ENCODE measurements around the gene HIVEP3.

Gene HIVEP3

DNA sequence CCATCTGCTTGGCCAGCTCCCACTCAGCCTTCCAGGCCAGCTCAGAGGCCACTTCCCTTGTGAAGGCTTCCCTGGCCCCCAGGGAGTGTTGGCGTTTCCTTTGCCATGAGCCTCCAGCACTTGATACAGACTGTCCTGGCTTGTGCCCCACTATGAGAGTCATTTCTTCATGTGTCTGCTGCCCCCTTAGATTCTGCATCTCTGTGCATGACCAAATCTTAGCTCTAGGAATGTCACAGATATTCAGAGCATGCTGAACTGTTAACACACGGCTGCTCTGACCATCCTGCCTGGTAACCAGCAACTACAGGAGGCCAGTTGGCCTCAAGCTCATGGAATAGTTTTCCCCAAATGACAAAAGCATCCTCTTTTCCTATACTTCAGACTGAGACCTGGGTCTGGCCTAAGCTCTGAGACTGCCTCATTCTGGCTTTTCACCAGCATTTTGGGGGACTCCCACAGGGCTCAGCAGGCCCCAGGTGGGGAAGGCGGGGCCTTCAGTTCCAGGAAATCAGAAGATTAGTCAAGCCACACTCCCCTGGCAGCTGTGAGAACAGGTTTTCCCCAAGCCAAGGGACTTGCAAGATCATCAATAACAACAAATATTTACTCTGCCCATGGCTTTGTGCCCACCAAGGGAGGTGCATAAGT lies 251.6 kb downstream of the HIVEP3 start:
- H3K4me1 ChIP-seq, result no peaks in the 10 kb centered on the region
- TF ChIP-seq, protein P1, sequence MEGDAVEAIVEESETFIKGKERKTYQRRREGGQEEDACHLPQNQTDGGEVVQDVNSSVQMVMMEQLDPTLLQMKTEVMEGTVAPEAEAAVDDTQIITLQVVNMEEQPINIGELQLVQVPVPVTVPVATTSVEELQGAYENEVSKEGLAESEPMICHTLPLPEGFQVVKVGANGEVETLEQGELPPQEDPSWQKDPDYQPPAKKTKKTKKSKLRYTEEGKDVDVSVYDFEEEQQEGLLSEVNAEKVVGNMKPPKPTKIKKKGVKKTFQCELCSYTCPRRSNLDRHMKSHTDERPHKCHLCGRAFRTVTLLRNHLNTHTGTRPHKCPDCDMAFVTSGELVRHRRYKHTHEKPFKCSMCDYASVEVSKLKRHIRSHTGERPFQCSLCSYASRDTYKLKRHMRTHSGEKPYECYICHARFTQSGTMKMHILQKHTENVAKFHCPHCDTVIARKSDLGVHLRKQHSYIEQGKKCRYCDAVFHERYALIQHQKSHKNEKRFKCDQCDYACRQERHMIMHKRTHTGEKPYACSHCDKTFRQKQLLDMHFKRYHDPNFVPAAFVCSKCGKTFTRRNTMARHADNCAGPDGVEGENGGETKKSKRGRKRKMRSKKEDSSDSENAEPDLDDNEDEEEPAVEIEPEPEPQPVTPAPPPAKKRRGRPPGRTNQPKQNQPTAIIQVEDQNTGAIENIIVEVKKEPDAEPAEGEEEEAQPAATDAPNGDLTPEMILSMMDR (IDR thresholded peaks at IDR 0.05), result no peak
- no peak overlapping the region for H3K27ac ChIP-seq

GRCh38 chr1:41665962-41666917 lies 252.5 kb downstream of the HIVEP3 start:
- Histone ChIP-seq H3K4me2 (ENCODE audit: low read length) (no peak overlapping the region), H2AFZ (no peak overlapping the region), H3K36me3 (ENCODE audit: control insufficient read depth, insufficient read depth, low read length) (no peaks in the 10 kb centered on the region), H3K27me3 (ENCODE audit: control insufficient read depth, insufficient read depth, low read length) (no peaks in the 10 kb centered on the region), H3K9ac (no peak overlapping the region), H3K79me2 (no peaks in the 10 kb centered on the region), H3K4me1 (no peaks in the 10 kb centered on the region), H3K27ac (no peak overlapping the region), H3K4me3 (ENCODE audit: low read depth, low read length) (no peak overlapping the region), H3K9me3 (ENCODE audit: control insufficient read depth, low read length) (no peaks in the 10 kb centered on the region)
- TF ChIP-seq, protein P1 (IDR thresholded peaks at IDR 0.05), result no peak

More for the DNA sequence above, 251.6 kb downstream of the HIVEP3 start:
- Histone ChIP-seq H3K36me3 (ENCODE audit: control insufficient read depth, insufficient read depth, low read length) (no peaks in the 10 kb centered on the region), H3K9ac (no peak overlapping the region), H3K4me3 (ENCODE audit: low read depth, low read length) (no peak overlapping the region), H3K79me2 (no peaks in the 10 kb centered on the region), H3K9me3 (ENCODE audit: control insufficient read depth, low read length) (no peaks in the 10 kb centered on the region), H2AFZ (no peak overlapping the region), H3K4me2 (ENCODE audit: low read length) (no peak overlapping the region), H3K27me3 (ENCODE audit: control insufficient read depth, insufficient read depth, low read length) (no peaks in the 10 kb centered on the region)

DNA sequence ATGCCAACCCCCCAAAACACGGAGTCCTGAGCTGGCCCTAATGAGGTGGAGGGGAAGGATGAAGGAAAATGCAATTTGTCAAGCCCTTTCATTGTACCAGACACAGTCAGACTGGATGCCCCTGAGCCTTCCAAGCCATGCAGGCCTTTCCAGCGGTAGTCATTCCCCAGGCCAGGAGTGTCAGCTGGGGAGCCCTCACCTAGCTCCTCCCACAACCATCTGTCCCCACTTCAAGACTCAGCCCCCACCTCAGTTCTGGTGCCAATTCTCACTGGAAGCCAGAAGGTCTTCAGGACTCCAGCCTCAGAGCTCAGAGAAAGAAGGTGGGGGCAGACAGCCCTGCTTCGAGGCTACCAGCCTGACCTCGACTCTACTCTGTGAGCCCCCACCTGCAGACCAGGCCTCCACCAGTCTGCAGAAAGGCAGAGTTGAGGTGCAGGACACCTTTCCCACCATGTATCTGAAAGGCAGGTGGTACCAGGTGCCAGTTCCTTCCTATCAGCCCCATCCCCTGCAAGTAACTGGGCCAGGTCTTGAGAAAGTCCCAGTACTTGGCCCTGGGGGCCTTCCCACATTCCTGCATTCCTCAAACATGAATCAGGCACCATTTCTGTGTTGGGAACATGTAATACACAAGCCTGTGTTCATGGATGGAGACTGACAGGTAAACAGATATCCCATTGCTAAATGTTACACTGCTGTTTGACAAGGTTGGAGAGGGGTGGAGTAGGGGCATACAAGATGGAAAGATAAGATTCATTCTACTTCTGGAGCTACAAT lies 253.7 kb downstream of the HIVEP3 start:
- H3K4me1 ChIP-seq, result no peaks in the 10 kb centered on the region

GRCh38 chr1:41663671-41664400 lies 254.9 kb downstream of the HIVEP3 start:
- Histone ChIP-seq H3K4me2 (ENCODE audit: low read length) (no peak overlapping the region), H3K9me3 (ENCODE audit: control insufficient read depth, low read length) (no peaks in the 10 kb centered on the region), H3K9ac (no peak overlapping the region), H3K27me3 (ENCODE audit: control insufficient read depth, insufficient read depth, low read length) (peaks cover 3% of the 10 kb centered on the region), H3K36me3 (ENCODE audit: control insufficient read depth, insufficient read depth, low read length) (no peaks in the 10 kb centered on the region), H3K79me2 (no peaks in the 10 kb centered on the region), H3K27ac (no peak overlapping the region), H3K4me3 (ENCODE audit: low read depth, low read length) (no peak overlapping the region), H2AFZ (no peak overlapping the region), H3K4me1 (no peaks in the 10 kb centered on the region)
- TF ChIP-seq, protein P1 (IDR thresholded peaks at IDR 0.05), result no peak

More for the DNA sequence above, 253.7 kb downstream of the HIVEP3 start:
- Histone ChIP-seq H3K9me3 (ENCODE audit: control insufficient read depth, low read length) (no peaks in the 10 kb centered on the region), H3K27me3 (ENCODE audit: control insufficient read depth, insufficient read depth, low read length) (peaks cover 3% of the 10 kb centered on the region), H2AFZ (no peak overlapping the region), H3K4me2 (ENCODE audit: low read length) (no peak overlapping the region), H3K27ac (no peak overlapping the region), H3K36me3 (ENCODE audit: control insufficient read depth, insufficient read depth, low read length) (no peaks in the 10 kb centered on the region), H3K4me3 (ENCODE audit: low read depth, low read length) (no peak overlapping the region), H3K79me2 (no peaks in the 10 kb centered on the region), H3K9ac (no peak overlapping the region)
- TF ChIP-seq, protein P1 (IDR thresholded peaks at IDR 0.05), result no peak

Measured in parathyroid adenoma (tissue), 2 donors.